GM18870 (cell line): ENCODE measurements around the gene GSK3A.

Experiments
- ATAC-seq: cut with Tn5 transposase; IDR thresholded peaks from one replicate; pipeline ENCODE4 v1.9.1; 2021; ENCODE audit warnings: moderate library complexity; ENCODE audit not compliant: unreplicated experiment

Gene GSK3A

GRCh38 chr19:42249769-42250168, 7.4 kb upstream of the GSK3A start:
- ATAC-seq, result no peak

DNA sequence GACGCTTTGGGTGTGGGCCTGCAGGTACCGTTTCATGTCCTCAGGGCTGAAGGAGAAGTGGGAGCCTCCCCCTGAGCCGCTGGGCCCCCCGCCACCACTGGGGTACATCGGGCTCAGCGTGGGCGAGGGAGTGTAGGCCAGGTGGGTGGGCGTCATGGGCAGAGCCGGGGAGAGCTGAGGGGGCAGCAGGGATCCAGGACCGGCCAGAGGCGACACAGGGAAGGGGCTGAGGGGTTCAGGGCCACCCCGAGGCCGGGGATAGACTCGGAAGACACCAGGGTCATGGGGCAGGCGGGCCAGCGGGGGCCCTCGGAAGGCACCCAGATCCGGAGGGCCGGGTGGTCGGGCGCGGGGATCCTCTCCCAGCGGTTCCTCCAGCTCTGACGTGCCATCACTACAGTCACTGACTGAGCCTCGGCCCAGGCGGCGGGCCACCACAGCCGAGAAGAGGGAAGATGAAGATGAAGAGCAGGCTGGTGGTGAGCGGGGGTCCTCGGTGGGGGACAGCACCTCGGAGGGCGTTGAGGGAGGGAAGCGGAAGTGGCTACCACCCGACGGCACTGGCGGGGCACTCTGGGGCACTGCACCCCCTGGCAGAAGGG, 6.8 kb upstream of the GSK3A start:
- no peak for ATAC-seq

- ATAC-seq, result no peak
Measured at GRCh38 chr19:42248270-42249148, 6.1 kb upstream of the GSK3A start.

DNA sequence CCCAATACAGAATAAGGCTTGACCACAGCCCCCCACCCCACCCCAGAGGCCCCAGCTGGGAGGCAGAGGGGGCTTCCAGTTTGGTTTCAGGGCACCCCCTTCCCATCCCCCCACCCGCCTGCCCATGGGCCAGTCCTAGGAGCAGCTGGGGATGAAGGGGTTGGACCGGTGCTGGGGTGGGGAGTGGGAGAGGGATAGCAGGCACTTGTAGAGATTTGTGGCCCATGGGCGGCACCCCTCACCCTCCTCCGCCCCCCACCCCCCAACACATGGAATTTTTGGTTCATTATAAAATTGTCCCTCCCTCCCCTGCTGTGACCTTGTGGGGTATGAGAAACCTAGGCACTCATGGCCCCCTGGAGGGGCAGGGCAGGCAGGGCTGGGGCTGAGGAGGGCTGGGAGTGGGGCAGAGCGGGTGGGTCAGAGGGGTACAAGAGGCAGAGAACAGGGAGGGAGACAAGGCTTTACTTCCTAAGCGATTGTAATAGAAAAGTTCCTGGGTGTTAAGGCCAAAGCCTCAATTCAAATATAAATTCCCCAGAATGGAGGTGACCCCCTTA, 5.3 kb upstream of the GSK3A start:
- ATAC-seq, result no peak

DNA sequence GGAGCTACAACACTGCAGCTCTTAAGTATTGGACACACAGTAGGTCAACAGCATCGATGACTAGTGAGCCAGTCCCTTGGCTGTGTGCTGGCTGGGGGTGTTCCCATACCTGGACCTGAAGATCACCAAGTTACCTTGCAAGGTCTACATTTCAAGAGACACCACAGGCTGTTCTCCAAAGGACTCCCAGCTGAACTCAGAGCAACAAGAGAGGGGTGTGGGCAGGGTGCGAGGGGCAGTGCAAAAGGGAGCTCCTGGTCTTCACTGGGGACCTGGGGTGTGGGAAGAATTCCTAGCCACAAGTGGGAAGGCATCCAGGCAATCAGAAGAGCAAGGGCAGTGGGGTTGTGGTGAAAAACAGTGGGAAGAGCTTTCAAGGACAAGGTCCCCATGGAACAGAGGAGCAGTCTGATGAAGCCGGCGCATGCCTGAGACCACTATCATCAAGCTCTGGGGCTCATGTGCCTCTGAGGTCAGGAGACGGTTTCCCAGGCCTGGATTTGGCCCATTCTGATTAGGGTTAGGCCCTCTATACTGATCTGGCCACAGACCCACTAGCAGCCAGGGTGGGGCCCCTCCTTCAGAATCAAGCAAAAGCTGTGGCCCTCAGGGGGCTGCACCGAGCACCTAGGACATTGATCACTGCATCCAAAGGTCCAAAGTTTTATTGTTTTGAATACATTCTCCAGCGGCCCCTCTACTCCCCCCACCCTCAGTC, 4.7 kb upstream of the GSK3A start:
- no peak for ATAC-seq

GRCh38 chr19:42246143-42246921, 3.9 kb upstream of the GSK3A start:
- no peak for ATAC-seq

- ATAC-seq, result no peak
Measured at GRCh38 chr19:42245231-42245630, 2.8 kb upstream of the GSK3A start.

- no peak for ATAC-seq
Measured at GRCh38 chr19:42244347-42245220, 2.2 kb upstream of the GSK3A start.

DNA sequence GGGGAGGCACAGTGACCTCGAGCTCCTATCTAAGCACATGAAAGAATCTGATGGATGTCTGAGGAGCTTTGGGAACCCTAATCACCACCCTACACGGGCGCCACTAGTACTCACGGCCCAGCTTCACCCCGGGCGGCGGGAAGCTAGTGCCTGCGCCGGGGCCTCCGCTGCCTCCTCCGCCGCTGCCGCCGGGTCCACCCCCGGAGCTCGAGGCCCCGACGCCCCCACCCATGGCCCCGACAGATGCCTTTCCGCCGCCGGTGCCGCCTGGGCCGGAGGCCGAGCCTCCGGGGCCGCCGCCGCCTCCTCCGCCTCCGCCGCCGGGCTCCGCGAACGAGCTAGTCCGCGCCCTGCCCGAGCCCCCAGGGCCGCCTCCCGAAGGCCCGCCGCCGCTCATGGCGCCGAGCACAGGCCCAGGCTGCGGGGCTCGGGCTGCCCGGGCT, 312 bp downstream of the GSK3A start:
- no peak for ATAC-seq

- ATAC-seq, result no peak
Measured at GRCh38 chr19:42241279-42241678, 1.1 kb downstream of the GSK3A start.

GRCh38 chr19:42239544-42240220, 2.7 kb downstream of the GSK3A start:
- ATAC-seq, result no peak

- ATAC-seq, result no peak
Measured at GRCh38 chr19:42235181-42235580, 7.2 kb downstream of the GSK3A start.

DNA sequence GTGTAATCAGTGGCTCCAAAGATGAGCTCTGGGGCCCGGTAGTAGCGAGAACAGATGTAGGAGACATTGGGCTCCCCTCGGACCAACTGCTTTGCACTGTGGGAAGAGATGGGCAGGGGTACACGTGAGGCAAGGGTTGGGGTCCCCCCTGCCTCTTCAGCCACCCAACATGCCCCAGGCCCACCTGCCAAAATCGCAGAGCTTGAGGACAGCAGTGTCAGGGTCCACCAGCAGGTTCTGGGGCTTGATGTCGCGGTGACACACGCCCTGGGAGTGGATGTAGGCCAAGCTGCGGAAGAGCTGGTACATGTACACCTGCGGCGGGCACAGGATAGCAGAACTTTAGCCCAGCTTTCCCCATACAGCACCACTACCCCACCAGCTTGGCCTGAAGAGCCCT, 8.0 kb downstream of the GSK3A start:
- ATAC-seq, result no peak

GRCh38 chr19:42233678-42234292, 8.6 kb downstream of the GSK3A start:
- no peak for ATAC-seq

DNA sequence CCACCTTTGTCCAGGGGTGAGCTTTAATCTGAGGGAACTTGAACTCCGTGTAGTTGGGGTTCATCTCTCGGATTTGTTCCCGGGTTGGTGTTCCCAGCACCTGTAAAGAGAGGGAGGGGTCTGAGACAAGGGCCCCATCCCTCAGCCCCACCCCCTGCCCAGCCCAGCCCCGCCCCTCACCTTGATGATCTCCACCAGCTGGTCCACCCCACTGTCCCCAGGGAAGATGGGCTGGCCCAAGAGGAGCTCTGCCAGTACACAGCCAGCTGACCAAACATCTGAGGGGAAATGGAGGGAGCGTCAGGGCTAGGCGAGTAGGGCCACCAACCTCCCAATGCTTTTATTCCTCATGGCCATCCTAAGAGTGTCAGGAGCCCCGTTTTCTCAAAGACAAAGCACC, 9.3 kb downstream of the GSK3A start:
- no peak for ATAC-seq

DNA sequence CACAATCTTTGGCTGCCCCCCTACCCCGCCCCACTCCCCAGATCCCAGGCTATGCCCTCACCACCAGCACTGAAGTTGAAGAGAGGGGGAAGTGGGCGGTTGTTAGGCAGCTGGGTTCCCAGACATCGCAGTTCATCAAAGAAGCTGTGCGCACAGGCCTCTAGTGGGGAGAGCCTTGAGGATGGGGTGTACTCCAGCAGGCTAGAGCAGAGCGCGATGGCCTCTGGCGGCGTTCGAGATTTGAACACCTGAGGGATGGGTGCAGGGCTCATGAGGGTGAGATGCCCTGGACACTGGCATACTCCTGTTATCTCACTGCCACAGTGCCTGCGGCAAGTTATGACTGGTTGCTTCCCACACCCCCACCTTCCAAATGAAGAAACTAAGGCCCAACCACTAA, 10.0 kb downstream of the GSK3A start:
- no peak for ATAC-seq

DNA sequence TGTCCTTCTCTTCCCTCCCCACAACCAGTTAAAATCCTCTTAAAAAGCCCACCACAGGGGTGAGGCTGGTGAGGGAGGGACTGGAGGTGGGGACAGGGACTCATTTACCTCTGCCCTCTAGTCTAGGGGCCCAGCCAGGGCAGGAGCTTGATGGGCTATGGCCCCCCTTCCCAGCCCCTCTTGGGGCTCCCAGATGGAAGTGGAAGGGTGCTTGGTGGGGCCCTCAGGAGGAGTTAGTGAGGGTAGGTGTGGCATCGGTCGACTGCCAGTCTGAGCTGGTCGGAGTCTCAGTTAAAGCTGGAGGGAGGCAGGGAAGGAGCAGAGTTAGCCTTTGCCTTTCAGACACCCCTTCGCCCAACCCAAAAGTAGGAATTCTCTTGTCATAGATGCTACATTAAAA, 11.8 kb downstream of the GSK3A start:
- ATAC-seq, result no peak

- ATAC-seq, result no peak
Measured at GRCh38 chr19:42229855-42230351, 12.5 kb downstream of the GSK3A start.
